Erythroblast (primary cell): ENCODE measurements around the gene PCDH9.

ENCODE experiments used
- GATA1 ChIP-seq: IDR thresholded peaks from 2 replicates; pipeline ENCODE4 v1.6.1; 2011; ENCODE audit warnings: low read depth, mild to moderate bottlenecking, control low read depth, low read length, moderate library complexity
- POLR2A ChIP-seq: IDR thresholded peaks from 2 replicates; pipeline ENCODE4 v1.6.1; 2011; ENCODE audit warnings: mild to moderate bottlenecking, low read length

DNA sequence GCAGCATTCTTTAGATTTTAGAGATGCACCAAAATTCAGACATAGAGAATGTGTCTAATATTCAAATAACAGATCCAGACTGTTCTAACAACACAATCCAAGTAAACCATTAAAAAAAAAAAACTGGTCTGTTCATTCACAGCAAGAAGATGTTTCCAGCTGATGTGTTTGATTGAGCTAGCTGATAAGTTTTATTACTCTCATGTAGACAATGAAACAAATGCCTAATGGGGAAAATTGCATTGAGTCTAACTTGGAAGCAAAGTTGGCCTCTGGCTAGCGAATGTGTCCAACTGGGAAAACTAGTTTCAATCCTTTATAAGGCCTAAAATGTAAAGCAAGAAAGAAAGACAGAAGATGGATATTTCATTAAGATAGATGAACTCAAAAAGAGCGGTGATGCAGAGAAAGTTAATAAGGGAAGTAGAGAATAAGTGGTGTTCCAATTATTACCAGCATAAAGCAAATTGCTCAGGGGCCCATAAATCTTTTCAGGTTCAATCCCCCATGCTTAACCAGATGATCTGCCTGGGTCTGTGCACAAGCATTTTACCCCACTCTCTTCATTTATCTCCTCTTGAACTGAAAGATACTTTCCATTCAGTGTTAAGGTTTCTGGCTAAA, 54.2 kb downstream of the PCDH9 start:
- TF ChIP-seq POLR2A (no peak), GATA1 (no peak)
